ENCODE results near the gene POU3F1. TPM values are rescaled to one million over a fixed set of nuclear protein-coding genes. Genes with fewer than 3 reads are reported as not detected.

Gene POU3F1
- total and polyA plus RNA-seq, 4 donors, result 0.04 to 0.20 (median 0.17) TPM

- no peak overlapping the region for H3K4me3 ChIP-seq
- no peaks in the 10 kb centered on the region for H3K36me3 ChIP-seq (ENCODE audit: control insufficient read depth in 4 of 4, insufficient read depth in 4 of 4, low read length in 4 of 4)
- H3K4me1 ChIP-seq (ENCODE audit: control insufficient read depth in 5 of 5, insufficient read depth in 5 of 5, low read length in 5 of 5), result peaks cover 0 to 4% (median 0%) of the 10 kb centered on the region in 5 donors
- H3K9me3 ChIP-seq (ENCODE audit: control insufficient read depth in 4 of 4, insufficient read depth in 3 of 4, low read length in 3 of 4), result peaks cover 0 to 2% (median 0%) of the 10 kb centered on the region in 4 donors
- ATAC-seq (ENCODE audit: insufficient read depth, low FRiP score) (no peak), DNase-seq (no peak)
- no peak overlapping the region for H3K27ac ChIP-seq (ENCODE audit: low read depth in 1 of 2, low read length in 1 of 2)
- no peak for TF ChIP-seq CTCF (IDR thresholded peaks at IDR 0.05; ENCODE audit: control extremely low read depth, extremely low read depth)
- H3K27me3 ChIP-seq (ENCODE audit: control insufficient read depth in 3 of 3, insufficient read depth in 3 of 3, low read length in 2 of 3), result peaks cover 0 to 22% (median 0%) of the 10 kb centered on the region in 3 donors
- no peak overlapping the region for H3K9ac ChIP-seq (ENCODE audit: insufficient read depth in 1 of 2, low read length in 2 of 2)
- 41 to 45% methylated on average over 14 of the region's 14 CpGs for WGBS, 2 donors
Observed at GRCh38 chr1:38068220-38068979, 21.8 kb upstream of the POU3F1 start.

DNA sequence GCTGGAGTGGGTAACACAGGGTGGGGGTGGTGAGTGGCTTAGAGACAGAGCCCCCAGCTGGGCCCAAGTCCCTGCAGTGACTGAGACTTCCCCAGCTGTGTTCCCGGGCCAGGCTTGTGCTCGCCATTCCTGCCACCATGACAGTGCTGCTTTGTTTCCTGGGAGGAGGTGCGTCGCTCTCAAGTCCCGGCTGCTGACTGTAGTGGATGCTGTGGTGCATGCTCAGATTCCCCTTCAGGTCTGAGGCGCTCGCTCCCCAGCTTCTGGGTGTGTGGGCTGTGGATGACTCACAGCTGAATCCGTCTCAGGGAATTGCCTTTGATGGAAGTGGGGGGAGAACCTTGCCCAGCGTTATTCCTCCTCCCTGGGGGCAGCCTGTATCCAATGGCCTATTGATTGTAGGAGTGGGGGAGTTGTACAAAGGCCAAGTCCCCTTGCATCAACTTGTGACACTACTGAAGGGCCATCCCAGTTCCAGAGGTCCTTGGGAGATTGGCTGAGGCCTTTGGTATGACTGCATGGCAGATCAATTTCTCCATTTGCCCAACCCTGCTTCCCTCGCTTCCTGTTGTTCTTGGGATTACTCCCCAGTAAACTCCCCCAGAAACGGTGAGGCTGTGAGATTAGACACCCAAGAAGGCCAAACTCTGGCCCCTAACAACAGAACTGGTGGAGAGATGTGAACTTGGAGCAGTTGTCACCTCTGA, 17.8 kb upstream of the POU3F1 start:
- peaks cover 0 to 2% (median 0%) of the 10 kb centered on the region in 4 donors for H3K9me3 ChIP-seq (ENCODE audit: control insufficient read depth in 4 of 4, insufficient read depth in 3 of 4, low read length in 3 of 4)
- no peak for ATAC-seq (ENCODE audit: insufficient read depth, low FRiP score)
- H3K27ac ChIP-seq (ENCODE audit: low read depth in 1 of 2, low read length in 1 of 2), result no peak overlapping the region
- H3K36me3 ChIP-seq (ENCODE audit: control insufficient read depth in 4 of 4, insufficient read depth in 4 of 4, low read length in 4 of 4), result no peaks in the 10 kb centered on the region
- 72 to 81% methylated on average over 10 to 11 of the region's 11 CpGs for WGBS, 2 donors
- no peak overlapping the region for H3K4me3 ChIP-seq
- peaks cover 0 to 18% (median 0%) of the 10 kb centered on the region in 3 donors for H3K27me3 ChIP-seq (ENCODE audit: control insufficient read depth in 3 of 3, insufficient read depth in 3 of 3, low read length in 2 of 3)
- no peak overlapping the region for H3K9ac ChIP-seq (ENCODE audit: insufficient read depth in 1 of 2, low read length in 2 of 2)
- H3K4me1 ChIP-seq (ENCODE audit: control insufficient read depth in 5 of 5, insufficient read depth in 5 of 5, low read length in 5 of 5), result no peaks in the 10 kb centered on the region
- no peak for TF ChIP-seq CTCF (IDR thresholded peaks at IDR 0.05; ENCODE audit: control extremely low read depth, extremely low read depth)
- DNase-seq, result no peak

DNA sequence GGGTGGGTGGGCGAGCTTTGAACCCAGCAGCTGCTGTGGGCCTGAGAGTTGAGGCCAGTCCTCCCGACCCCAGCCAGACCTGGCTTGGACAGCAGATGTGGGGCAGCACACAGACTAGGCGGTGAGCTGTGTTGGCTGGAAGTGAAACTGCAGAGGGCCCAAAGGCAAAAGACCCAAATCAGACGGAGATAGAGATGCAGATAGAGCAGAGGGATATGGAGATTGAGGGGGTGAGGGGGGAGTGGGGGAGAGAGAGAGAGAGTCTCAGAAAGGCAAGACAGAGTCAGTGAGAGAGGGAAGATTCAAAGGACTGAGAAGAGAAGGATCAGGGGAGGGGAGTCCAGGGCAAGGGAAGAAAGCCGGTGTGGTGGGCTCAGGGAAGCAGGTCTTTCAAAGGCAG, 17.0 kb upstream of the POU3F1 start:
- H3K27me3 ChIP-seq (ENCODE audit: control insufficient read depth in 3 of 3, insufficient read depth in 3 of 3, low read length in 2 of 3), result peaks cover 0 to 13% (median 0%) of the 10 kb centered on the region in 3 donors
- no peak for TF ChIP-seq CTCF (IDR thresholded peaks at IDR 0.05; ENCODE audit: control extremely low read depth, extremely low read depth)
- ATAC-seq (ENCODE audit: insufficient read depth, low FRiP score), result no peak
- H3K27ac ChIP-seq (ENCODE audit: low read depth in 1 of 2, low read length in 1 of 2), result no peak overlapping the region
- H3K9me3 ChIP-seq (ENCODE audit: control insufficient read depth in 4 of 4, insufficient read depth in 3 of 4, low read length in 3 of 4), result peaks cover 0 to 2% (median 0%) of the 10 kb centered on the region in 4 donors
- H3K36me3 ChIP-seq (ENCODE audit: control insufficient read depth in 4 of 4, insufficient read depth in 4 of 4, low read length in 4 of 4), result no peaks in the 10 kb centered on the region
- H3K4me1 ChIP-seq (ENCODE audit: control insufficient read depth in 5 of 5, insufficient read depth in 5 of 5, low read length in 5 of 5), result no peaks in the 10 kb centered on the region
- no peak overlapping the region for H3K4me3 ChIP-seq
- 86 to 94% methylated on average over 5 of the region's 5 CpGs for WGBS, 2 donors
- H3K9ac ChIP-seq (ENCODE audit: insufficient read depth in 1 of 2, low read length in 2 of 2), result no peak overlapping the region
- DNase-seq, result no peak

Measured in lung (tissue), 12 donors.